ENCODE data around the gene SMG6. TPM values are rescaled to one million over a fixed set of nuclear protein-coding genes. Genes with fewer than 3 reads are reported as not detected.

Gene SMG6
- total RNA-seq, 2 experiments from 2014 or later, result 39.3 to 39.7 TPM

DNA sequence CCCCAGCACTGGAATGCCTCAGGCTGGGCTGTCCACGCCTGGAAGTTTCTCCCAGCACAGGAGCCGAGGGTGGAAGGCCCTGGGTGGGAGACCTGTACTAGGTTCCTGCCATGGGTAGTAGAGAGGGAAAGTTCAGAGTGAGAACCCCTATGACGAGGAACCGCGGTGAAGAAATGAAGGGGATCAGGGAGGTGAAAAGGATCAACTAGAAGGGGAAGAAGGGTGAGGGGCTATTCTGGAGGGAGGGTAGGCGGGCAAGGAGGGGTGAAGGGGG, 243.3 kb downstream of the SMG6 start:
- Histone ChIP-seq H3K27me3 (ENCODE audit: control insufficient read depth in 1 of 2, insufficient read depth in 2 of 2, low read length in 2 of 2) (peaks cover 4 to 6% of the 10 kb centered on the region in 2 experiments), H3K4me1 (ENCODE audit: insufficient read depth, low read length) (peaks cover 48% of the 10 kb centered on the region), H3K4me3 (ENCODE audit: low read length) (no peak overlapping the region), H3K27ac (ENCODE audit: low read depth in 1 of 2, low read length in 2 of 2) (no peak overlapping the region), H3K9me3 (ENCODE audit: control insufficient read depth in 1 of 2, insufficient read depth in 1 of 2, low read length in 2 of 2) (peaks cover 0 to 6% of the 10 kb centered on the region in 2 experiments), H3K36me3 (ENCODE audit: insufficient read depth, low read length) (peaks cover 39% of the 10 kb centered on the region)
- H3K27me3 Mint-ChIP-seq, result peaks cover 38% of the 10 kb centered on the region
- POLR2A ChIA-PET, result no interaction called here
- peaks cover 18% of the 10 kb centered on the region for H3K4me1 Mint-ChIP-seq (ENCODE audit: low read depth)
- no peak for TF ChIP-seq CTCF (IDR thresholded peaks at IDR 0.05)
- no peak overlapping the region for H3K27ac Mint-ChIP-seq
- intact Hi-C loops (cut with DNase I, micrococcal nuclease), result no loop called here
- no peaks in the 10 kb centered on the region for H3K9me3 Mint-ChIP-seq
- ATAC-seq (ENCODE audit: poor library complexity) (no peak), DNase-seq (no peak)
- peaks cover 53% of the 10 kb centered on the region for H3K36me3 Mint-ChIP-seq (ENCODE audit: low read depth)
- CTCF ChIA-PET, result interaction anchor here (0.6 to 1.0 kb wide), 2 partner anchors 150 to 184 kb away, joined by 3 to 4 read pairs; no protein-coding TSS in a partner anchor
- peak overlapping the region; percentile 40 for H3K4me3 Mint-ChIP-seq

DNA sequence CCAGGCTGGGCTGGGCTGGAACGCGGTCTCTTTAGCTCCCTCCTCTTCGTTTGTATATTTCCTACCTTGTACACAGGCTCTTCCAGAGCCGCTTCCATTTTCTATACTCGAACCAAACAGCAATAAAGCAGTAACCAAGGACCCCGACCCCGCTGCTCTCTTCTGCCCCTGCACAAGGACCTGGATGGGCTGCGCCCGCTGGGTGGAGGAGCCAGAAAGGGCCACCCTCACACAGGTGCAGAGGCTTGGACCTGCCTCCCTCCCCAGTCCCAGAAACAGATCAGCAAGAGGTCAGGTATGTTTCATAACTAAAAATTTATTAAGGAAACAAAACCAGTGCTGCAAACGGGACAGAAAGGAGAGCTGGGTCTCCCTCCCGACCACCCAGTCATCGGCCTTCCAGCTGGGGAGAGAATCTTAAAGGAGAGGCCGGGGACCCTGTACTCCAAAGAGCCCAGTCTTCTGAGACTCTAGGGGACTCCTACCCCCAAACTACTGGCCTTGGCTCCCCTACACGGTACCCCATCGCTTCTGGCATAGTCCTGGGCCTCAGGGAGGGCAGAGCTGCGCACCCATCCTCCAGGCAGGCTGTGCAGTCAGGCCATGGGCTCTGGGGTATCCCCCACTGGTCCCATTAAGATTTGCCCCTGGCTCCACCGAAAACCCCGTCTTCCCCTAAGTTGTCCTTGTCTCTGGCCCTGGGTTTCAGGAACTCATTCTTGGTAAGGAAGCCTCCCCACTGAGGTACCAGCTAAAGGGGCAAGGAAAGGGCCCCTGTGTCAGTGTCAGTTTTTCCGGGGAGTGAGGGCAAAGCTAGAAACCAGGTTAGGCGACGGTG, 243.8 kb downstream of the SMG6 start:
- Mint-ChIP-seq H3K4me1 (ENCODE audit: low read depth) (peaks cover 20% of the 10 kb centered on the region), H3K4me3 (peak overlapping the region; percentile 77), H3K27me3 (peaks cover 35% of the 10 kb centered on the region), H3K36me3 (ENCODE audit: low read depth) (peaks cover 48% of the 10 kb centered on the region), H3K9me3 (no peaks in the 10 kb centered on the region), H3K27ac (peak overlapping the region; percentile 70)
- H3K4me1 ChIP-seq (ENCODE audit: insufficient read depth, low read length), result peaks cover 49% of the 10 kb centered on the region
- intact Hi-C loops (cut with DNase I, micrococcal nuclease), result loop anchor here (1.0 to 10.0 kb wide), 4 partner anchors 95 to 208 kb away; no protein-coding TSS in a partner anchor
- peaks cover 4 to 6% of the 10 kb centered on the region in 2 experiments for H3K27me3 ChIP-seq (ENCODE audit: control insufficient read depth in 1 of 2, insufficient read depth in 2 of 2, low read length in 2 of 2)
- H3K36me3 ChIP-seq (ENCODE audit: insufficient read depth, low read length), result peaks cover 34% of the 10 kb centered on the region
- ChIA-PET CTCF (interaction anchor here (0.6 to 7.3 kb wide), 5 partner anchors 28 to 227 kb away, joined by 3 to 83 read pairs (median 4); no protein-coding TSS in a partner anchor), POLR2A (interaction anchor here (0.7 to 3.0 kb wide), 2 partner anchors 156 to 223 kb away, joined by 3 to 8 read pairs; no protein-coding TSS in a partner anchor)
- peaks cover 0 to 6% of the 10 kb centered on the region in 2 experiments for H3K9me3 ChIP-seq (ENCODE audit: control insufficient read depth in 1 of 2, insufficient read depth in 1 of 2, low read length in 2 of 2)
- H3K4me3 ChIP-seq (ENCODE audit: low read length), result no peak overlapping the region
- ATAC-seq (ENCODE audit: poor library complexity), result no peak
- no peak for TF ChIP-seq CTCF (IDR thresholded peaks at IDR 0.05)
- DNase-seq, result peak in 1 of 14 experiments; percentile 20
- H3K27ac ChIP-seq (ENCODE audit: low read depth in 1 of 2, low read length in 2 of 2), result no peak overlapping the region

- peaks cover 29% of the 10 kb centered on the region for H3K4me1 Mint-ChIP-seq (ENCODE audit: low read depth)
- H3K9me3 Mint-ChIP-seq, result no peaks in the 10 kb centered on the region
- Histone ChIP-seq H3K27me3 (ENCODE audit: control insufficient read depth in 1 of 2, insufficient read depth in 2 of 2, low read length in 2 of 2) (peaks cover 4 to 6% of the 10 kb centered on the region in 2 experiments), H3K36me3 (ENCODE audit: insufficient read depth, low read length) (peaks cover 25% of the 10 kb centered on the region), H3K27ac (ENCODE audit: low read depth in 1 of 2, low read length in 2 of 2) (no peak overlapping the region), H3K4me1 (ENCODE audit: insufficient read depth, low read length) (peaks cover 50% of the 10 kb centered on the region), H3K4me3 (ENCODE audit: low read length) (no peak overlapping the region), H3K9me3 (ENCODE audit: control insufficient read depth in 1 of 2, insufficient read depth in 1 of 2, low read length in 2 of 2) (peaks cover 0 to 6% of the 10 kb centered on the region in 2 experiments)
- ATAC-seq (ENCODE audit: poor library complexity), result no peak
- ChIA-PET POLR2A (interaction anchor here (0.7 to 4.9 kb wide), 6 partner anchors 31 to 224 kb away, joined by 3 to 61 read pairs (median 6); partner anchors contain the start of gene RTN4RL1), CTCF (interaction anchor here (0.6 to 7.3 kb wide), 16 partner anchors 11 to 324 kb away, joined by 3 to 83 read pairs (median 4); no protein-coding TSS in a partner anchor)
- DNase-seq, result peak; percentile 40 to 83 (median 54)
- peak; percentile 65 for TF ChIP-seq CTCF (IDR thresholded peaks at IDR 0.05)
- H3K27ac Mint-ChIP-seq, result peak overlapping the region; percentile 70
- H3K4me3 Mint-ChIP-seq, result peak overlapping the region; percentile 77
- intact Hi-C loops (cut with DNase I, micrococcal nuclease), result loop anchor here (1.0 to 10.0 kb wide), 4 partner anchors 96 to 208 kb away; no protein-coding TSS in a partner anchor
- H3K36me3 Mint-ChIP-seq (ENCODE audit: low read depth), result peaks cover 39% of the 10 kb centered on the region
- peaks cover 39% of the 10 kb centered on the region for H3K27me3 Mint-ChIP-seq
Measured at GRCh38 chr17:2058586-2059546, 244.7 kb downstream of the SMG6 start.

Measured in CD4-positive, alpha-beta T cell (primary cell).